Neural cell (in vitro differentiated cells): ENCODE results near the gene RAD23B. TPM values are rescaled to one million over a fixed set of nuclear protein-coding genes. Genes with fewer than 3 reads are reported as not detected.

Experiments
- H2AFZ ChIP-seq: fragments of 200-600, 300-800 bp; sonication (generic), shearing (Covaris generic); 2 replicates; pipeline ENCODE4 v1.6.0; 2014; ENCODE audit warnings: low read depth, mild to moderate bottlenecking, antibody characterized with exemption, low read length, moderate library complexity
- H3F3A ChIP-seq: fragments of 200-600 bp; shearing (Covaris generic); 2 replicates; pipeline ENCODE4 v1.6.1; 2016; ENCODE audit warnings: mild to moderate bottlenecking, moderate library complexity, mixed read lengths, antibody characterized with exemption, low read length; ENCODE audit not compliant: insufficient read depth, poor library complexity, severe bottlenecking
- H3K27ac ChIP-seq: fragments of 200-600, 300-800 bp; sonication (generic), shearing (Covaris generic); 2 replicates; pipeline ENCODE4 v1.5.1; 2014; ENCODE audit warnings: mild to moderate bottlenecking, low read length, moderate library complexity
- H3K27me3 ChIP-seq: fragments of 300-800, 200-600 bp; sonication (generic), shearing (Covaris generic); 2 replicates; pipeline ENCODE4 v1.6.0; 2014; ENCODE audit warnings: mild to moderate bottlenecking, low read depth, low read length, moderate library complexity; ENCODE audit not compliant: insufficient read depth
- H3K36me3 ChIP-seq: fragments of 300-800, 200-600 bp; sonication (generic), shearing (Covaris generic); 2 replicates; pipeline ENCODE4 v1.5.1; 2014; ENCODE audit warnings: mild to moderate bottlenecking, antibody characterized with exemption, low read length, moderate library complexity; ENCODE audit not compliant: insufficient read depth
- H3K4me2 ChIP-seq: fragments of 300-800, 200-600 bp; sonication (generic), shearing (Covaris generic); 2 replicates; pipeline ENCODE4 v1.6.0; 2014; ENCODE audit warnings: mild to moderate bottlenecking, low read length
- H3K4me3 ChIP-seq: fragments of 300-800, 200-600 bp; sonication (generic), shearing (Covaris generic); 2 replicates; pipeline ENCODE4 v1.5.1; 2014; ENCODE audit warnings: mild to moderate bottlenecking, low read length, moderate library complexity
- H3K79me2 ChIP-seq: fragments of 200-600 bp; shearing (Covaris generic); replicated peaks from 2 replicates; pipeline ENCODE4 v1.6.0; 2014; ENCODE audit warnings: mild to moderate bottlenecking, low read length, moderate library complexity; ENCODE audit not compliant: insufficient read depth
- H3K9ac ChIP-seq: fragments of 300-800, 200-600 bp; sonication (generic), shearing (Covaris generic); 2 replicates; pipeline ENCODE4 v1.6.1; 2016; ENCODE audit warnings: mild to moderate bottlenecking, low read length, mixed read lengths
- H3K9me2 ChIP-seq: fragments of 200-600 bp; shearing (Covaris generic); 2 replicates; pipeline ENCODE4 v1.6.1; 2016; ENCODE audit warnings: mild to moderate bottlenecking, low read length, mixed read lengths; ENCODE audit not compliant: insufficient read depth
- H3K9me3 ChIP-seq: fragments of 200-600, 300-800 bp; sonication (generic), shearing (Covaris generic); 2 replicates; pipeline ENCODE4 v1.6.1; 2016; ENCODE audit warnings: mild to moderate bottlenecking, mixed run types, low read length, moderate library complexity, mixed read lengths
- H4K20me1 ChIP-seq: fragments of 200-600 bp; shearing (Covaris generic); 2 replicates; pipeline ENCODE4 v1.6.1; 2016; ENCODE audit warnings: mild to moderate bottlenecking, mixed run types; ENCODE audit not compliant: insufficient read depth
- CTCF ChIP-seq: fragments of 450-650 bp; IDR thresholded peaks from 2 replicates; pipeline ENCODE4 v1.5.1; 2014; ENCODE audit warnings: antibody characterized with exemption, mild to moderate bottlenecking, moderate library complexity; ENCODE audit not compliant: poor library complexity, severe bottlenecking
- EP300 ChIP-seq: fragments of 450-650 bp; conservative IDR thresholded peaks from 2 replicates; pipeline ENCODE4 v1.6.1; 2014; ENCODE audit warnings: antibody characterized with exemption, mild to moderate bottlenecking, moderate library complexity; ENCODE audit not compliant: poor library complexity, severe bottlenecking
- EZH2 ChIP-seq: fragments of 200-600, 300-800 bp; shearing (Covaris generic), sonication (generic); IDR thresholded peaks from 2 replicates; pipeline ENCODE4 v1.6.1; 2014; ENCODE audit warnings: antibody characterized with exemption, low read length, borderline replicate concordance, mild to moderate bottlenecking; ENCODE audit not compliant: insufficient read depth, poor library complexity, severe bottlenecking
- MXI1 ChIP-seq: fragments of 450-650 bp; conservative IDR thresholded peaks from 2 replicates; pipeline ENCODE4 v1.6.1; 2014; ENCODE audit warnings: antibody characterized with exemption, mild to moderate bottlenecking; ENCODE audit not compliant: poor library complexity, severe bottlenecking
- POLR2AphosphoS5 ChIP-seq: IDR thresholded peaks from 2 replicates; pipeline ENCODE4 v1.6.1; 2012
- RAD21 ChIP-seq: fragments of 450-650 bp; conservative IDR thresholded peaks from 2 replicates; pipeline ENCODE4 v1.6.1; 2014; ENCODE audit warnings: antibody characterized with exemption, mild to moderate bottlenecking, moderate library complexity
- REST ChIP-seq: IDR thresholded peaks from 2 replicates; pipeline ENCODE4 v1.6.1; 2012; ENCODE audit warnings: borderline replicate concordance
- SMC3 ChIP-seq: fragments of 450-650 bp; conservative IDR thresholded peaks from 2 replicates; pipeline ENCODE4 v1.6.1; 2014; ENCODE audit warnings: antibody characterized with exemption, mild to moderate bottlenecking, moderate library complexity; ENCODE audit not compliant: poor library complexity
- TAF1 ChIP-seq: IDR thresholded peaks from 2 replicates; pipeline ENCODE4 v1.6.1; 2012; ENCODE audit warnings: low read depth
- polyA plus RNA-seq: library from polyadenylated mRNA; depleted of rRNA; stranded (reverse); fragments of >200 nt; gene quantifications from 2 replicates; pipeline ENCODE4 v1.2.3, GENCODE V29; 2014

Gene RAD23B
- polyA plus RNA-seq, 1 donor from 2014 or later = 97.3 TPM

- Histone ChIP-seq H3K9me2 (no peaks in the 10 kb centered on the region), H2AFZ (no peak overlapping the region), H3K4me3 (no peak overlapping the region), H3K4me2 (no peak overlapping the region), H3K27me3 (no peaks in the 10 kb centered on the region), H3K27ac (no peak overlapping the region), H4K20me1 (no peaks in the 10 kb centered on the region), H3K9me3 (no peaks in the 10 kb centered on the region), H3K79me2 (peaks cover 44% of the 10 kb centered on the region), H3K36me3 (peaks cover 16% of the 10 kb centered on the region), H3K9ac (no peak overlapping the region), H3F3A (no peaks in the 10 kb centered on the region)
- TF ChIP-seq MXI1 = no peak
- TF ChIP-seq EZH2 = no peak
- TF ChIP-seq RAD21 = no peak
- TF ChIP-seq POLR2AphosphoS5 = no peak
- no peak for TF ChIP-seq REST
- no peak for TF ChIP-seq CTCF
- no peak for TF ChIP-seq TAF1
- TF ChIP-seq EP300 = no peak
- TF ChIP-seq SMC3 = no peak
Observed at GRCh38 chr9:107307331-107307730, 24.3 kb downstream of the RAD23B start.

- H3K9ac ChIP-seq = no peak overlapping the region
- peaks cover 16% of the 10 kb centered on the region for H3K36me3 ChIP-seq
Observed at GRCh38 chr9:107308461-107308860, 25.4 kb downstream of the RAD23B start.

More at GRCh38 chr9:107308461-107308860, 25.4 kb downstream of the RAD23B start:
- H4K20me1 ChIP-seq = no peaks in the 10 kb centered on the region
- H3K9me3 ChIP-seq = no peaks in the 10 kb centered on the region
- H3K27me3 ChIP-seq = no peaks in the 10 kb centered on the region
- H3K79me2 ChIP-seq = peaks cover 39% of the 10 kb centered on the region
- no peak overlapping the region for H2AFZ ChIP-seq
- no peak overlapping the region for H3K27ac ChIP-seq
- no peaks in the 10 kb centered on the region for H3F3A ChIP-seq
- H3K4me2 ChIP-seq = no peak overlapping the region
- no peaks in the 10 kb centered on the region for H3K9me2 ChIP-seq
- no peak overlapping the region for H3K4me3 ChIP-seq
- TF ChIP-seq MXI1 (no peak), TAF1 (no peak), RAD21 (no peak), SMC3 (no peak), REST (no peak), EP300 (no peak), CTCF (no peak), POLR2AphosphoS5 (no peak), EZH2 (no peak)
